K562 (cell line): ENCODE data around the gene KCNMB3. TPM values are rescaled to one million over a fixed set of nuclear protein-coding genes. Genes with fewer than 3 reads are reported as not detected.
"Not testable (repeated sequence)": the region's sequence is repeated elsewhere in the genome, so short reads cannot be mapped to it uniquely, and the experiment has no call there.

Experiments used
- ATAC-seq: fragments of 200-7000 bp; cut with Tn5 transposase; 3 replicates; pipeline ENCODE4 v1.9.1; 2020; ENCODE audit warnings: moderate library complexity
- BruUV-seq: library from RNA; stranded (reverse); fragments of 400-500 nt; replicated peaks from 2 replicates; lab custom pipeline; 2021; lab: Mats Ljungman, UMichigan
- CTCF ChIA-PET: fragments of 300-600 bp; formaldehyde crosslinking; extraction: SDS; loops from one replicate; lab custom pipeline; 2021; ENCODE audit warnings: low intra/inter-chr PET ratio; lab: Yijun Ruan, JAX
- POLR2A ChIA-PET: fragments of 300-600, 350-650 bp; sonication (Branson Sonifier 250); formaldehyde crosslinking; extraction: SDS; loops from one replicate; lab custom pipeline; 2021; ENCODE audit warnings: antibody characterized with exemption, inconsistent platforms; lab: Yijun Ruan, JAX
- DNase-seq, 4 experiments: peaks; one replicate each; pipeline versions ENCODE4 v3.0.0 to v3.0.0-alpha.2; 2011 to 2018; ENCODE audit warnings: low spot score in 3 of 4, mixed read lengths in 3 of 4; ENCODE audit errors: extremely low read depth in 1 of 4
- FAIRE-seq: peaks from 2 replicates; lab custom pipeline; 2011; peaks lifted over from hg19 to GRCh38; lab: Jason Lieb, UNC
- H2AFZ ChIP-seq: 2 replicates; pipeline ENCODE4 v1.6.0; 2011; ENCODE audit warnings: low read depth, low read length, control low read depth, inconsistent platforms
- H3K27ac ChIP-seq: fragments of 200-600 bp; 3 replicates; pipeline ENCODE4 v1.8.0; 2011; ENCODE audit warnings: low read depth, mild to moderate bottlenecking, control low read depth, inconsistent platforms, low read length, moderate library complexity, mixed read lengths; ENCODE audit errors: extremely low read depth
- H3K27me3 ChIP-seq, 2 experiments: fragments of 300-600 bp in 1 of 2; 2 replicates in 1 of 2; 3 replicates in 1 of 2; pipeline versions ENCODE4 v1.6.0 to v1.8.0; 2011; ENCODE audit warnings: inconsistent platforms in 2 of 2, low read length in 2 of 2, mild to moderate bottlenecking in 1 of 2, mixed read lengths in 1 of 2, moderate library complexity in 1 of 2; ENCODE audit not compliant: control insufficient read depth in 2 of 2, insufficient read depth in 2 of 2
- H3K36me3 ChIP-seq: fragments of 300-600 bp; 3 replicates; pipeline ENCODE4 v1.8.0; 2011; ENCODE audit warnings: mild to moderate bottlenecking, low read length, inconsistent platforms; ENCODE audit not compliant: control insufficient read depth, insufficient read depth
- H3K4me1 ChIP-seq, 2 experiments: fragments of 200-600 bp in 1 of 2; replicated peaks in 1 of 2; 2 replicates in 1 of 2; 3 replicates in 1 of 2; pipeline versions ENCODE4 v1.5.1 to v1.8.0; 2011; ENCODE audit warnings: inconsistent platforms in 2 of 2, low read length in 2 of 2, mild to moderate bottlenecking in 1 of 2, mixed read lengths in 1 of 2, moderate library complexity in 1 of 2; ENCODE audit not compliant: control insufficient read depth in 2 of 2, insufficient read depth in 2 of 2
- H3K4me2 ChIP-seq: 2 replicates; pipeline ENCODE4 v1.6.1; 2011; ENCODE audit warnings: low read length, control low read depth, inconsistent platforms, mixed read lengths; ENCODE audit not compliant: insufficient read depth
- H3K4me3 ChIP-seq: fragments of 200-600 bp; sonication (generic), shearing (Covaris generic); 2 replicates; pipeline ENCODE4 v1.5.1; 2016; ENCODE audit warnings: control low read depth, inconsistent platforms
- H3K79me2 ChIP-seq: fragments of 200-600 bp; 3 replicates; pipeline ENCODE4 v1.8.0; 2011; ENCODE audit warnings: low read length, inconsistent platforms; ENCODE audit not compliant: control insufficient read depth, insufficient read depth
- H3K9ac ChIP-seq, 2 experiments: 2 replicates each; pipeline versions ENCODE4 v1.6.0 to v1.6.1; 2011; ENCODE audit warnings: low read depth in 2 of 2, low read length in 2 of 2, control low read depth in 1 of 2, inconsistent platforms in 1 of 2, mild to moderate bottlenecking in 1 of 2, mixed read lengths in 1 of 2; ENCODE audit not compliant: insufficient read depth in 1 of 2
- H3K9me1 ChIP-seq: one replicate; pipeline ENCODE4 v1.6.0; 2011; ENCODE audit warnings: inconsistent platforms, mild to moderate bottlenecking, low read length, moderate library complexity; ENCODE audit not compliant: control insufficient read depth, insufficient read depth
- H3K9me3 ChIP-seq: replicated peaks from 2 replicates; pipeline ENCODE4 v1.5.1; 2011; ENCODE audit warnings: low read depth, low read length, inconsistent platforms; ENCODE audit not compliant: control insufficient read depth, insufficient read depth
- H4K20me1 ChIP-seq: replicated peaks from 2 replicates; pipeline ENCODE4 v1.6.1; 2011; ENCODE audit warnings: low read length, inconsistent platforms, mixed read lengths; ENCODE audit not compliant: control insufficient read depth, insufficient read depth
- CC2D1A ChIP-seq: fragments of 450-650 bp; IDR thresholded peaks from 2 replicates; pipeline ENCODE4 v1.6.1; 2017; ENCODE audit warnings: mild to moderate bottlenecking
- CEBPZ ChIP-seq: fragments of 150-350 bp; IDR thresholded peaks from 2 replicates; pipeline ENCODE4 v1.6.1; 2014; ENCODE audit warnings: low read depth, mild to moderate bottlenecking, low read length, borderline replicate concordance
- HDAC8 ChIP-seq: fragments of 450-650 bp; IDR thresholded peaks from 2 replicates; pipeline ENCODE4 v1.6.1; 2016; ENCODE audit warnings: mild to moderate bottlenecking, missing genetic modification characterization, moderate library complexity, missing compliant biosample characterization
- KAT7 ChIP-seq: sonication (generic); formaldehyde crosslinking; IDR thresholded peaks from 2 replicates; pipeline ENCODE4 v1.8.0; 2022; ENCODE audit warnings: missing genetic modification reagents, mild to moderate bottlenecking, borderline replicate concordance
- MEIS2 ChIP-seq: fragments of 450-650 bp; IDR thresholded peaks from 2 replicates; pipeline ENCODE4 v1.6.1; 2014; ENCODE audit warnings: mild to moderate bottlenecking; ENCODE audit not compliant: partially characterized antibody
- TAF7 ChIP-seq: fragments of 450-650 bp; IDR thresholded peaks from 2 replicates; pipeline ENCODE4 v1.6.1; 2016; ENCODE audit warnings: missing genetic modification characterization, missing compliant biosample characterization
- TRIM28 ChIP-seq: fragments of 450-650 bp; IDR thresholded peaks from 2 replicates; pipeline ENCODE4 v1.6.1; 2017
- WGBS: fragments of 100-300 bp; shearing (Covaris generic); methylation state at CpG from one replicate; pipeline ENCODE4 v1.1.6; 2016; ENCODE audit warnings: low coverage, mixed read lengths; ENCODE audit not compliant: insufficient coverage; ENCODE audit errors: missing lambda C conversion rate; 5-methylcytosine and 5-hydroxymethylcytosine counted together
- in situ Hi-C: fragments of 300-500 bp; cut with MboI; formaldehyde crosslinking; loops from 4 replicates; pipeline ENCODE4 v1.15.0; 2018; ENCODE audit warnings: inconsistent platforms, mixed read lengths
- intact Hi-C: fragments of 100-400 bp; cut with micrococcal nuclease; formaldehyde crosslinking; loops from 2 replicates; pipeline ENCODE4 v1.14.2; 2022
- polyA plus RNA-seq, 8 experiments: library from polyadenylated mRNA; depleted of rRNA in 4 of 8; stranded (reverse) in 5 of 8; unstranded in 3 of 8; fragments of >200 nt; fragmentation: Nextera tagmentation in 2 of 8; fragmentation: Illumina TruSeq in 1 of 8; extraction: Ambion mirVana in 2 of 8; extraction: Trizol in 1 of 8; gene quantifications; 2 replicates each; pipeline versions ENCODE4 v1.2.1 to v1.2.3, GENCODE V29; 2011 to 2014; ENCODE audit warnings: inconsistent platforms in 1 of 8, missing spikeins in 1 of 8
- total RNA-seq, 7 experiments: library from RNA; depleted of rRNA in 6 of 7; stranded (reverse); fragments of >200 nt in 6 of 7; fragmentation: Illumina TruSeq in 2 of 7; extraction: Trizol in 2 of 7; gene quantifications; 2 replicates each; pipeline versions ENCODE4 v1.2.1 to v1.2.3, GENCODE V29; 2011 to 2021; ENCODE audit warnings: low replicate concordance in 1 of 7
- TF ChIP-seq, protein P1 (sequence below): sonication (generic); formaldehyde crosslinking; IDR thresholded peaks from 2 replicates; pipeline ENCODE4 v1.8.0; 2022; ENCODE audit warnings: missing genetic modification reagents, mild to moderate bottlenecking, moderate library complexity, borderline replicate concordance

The KCNMB3 gene
- total and polyA plus RNA-seq, 9 of the 15 experiments (the other 6 are each of a cell fraction or from before 2014, with no cell fraction given), result 7.0 to 21.1 (median 14.3) TPM

DNA sequence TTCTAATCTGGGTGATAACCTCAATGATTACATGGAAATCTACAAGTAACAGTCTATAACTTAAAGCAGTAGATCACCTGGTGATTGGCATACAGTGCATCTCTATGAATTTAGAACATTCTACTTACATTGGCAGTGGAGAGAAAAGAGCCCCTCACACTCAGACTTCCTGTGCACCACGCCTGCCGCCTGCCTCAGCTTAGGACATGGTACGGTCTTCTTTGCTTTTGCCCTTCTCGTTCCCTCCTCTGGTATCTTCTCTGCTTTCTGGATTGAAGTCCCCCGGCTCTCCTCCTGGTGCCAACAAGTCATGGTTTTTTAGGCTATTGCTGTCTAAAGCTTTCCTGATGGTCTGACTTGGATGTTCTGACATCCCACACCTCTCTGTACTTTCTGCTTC lies 7.9 kb upstream of the KCNMB3 start:
- Histone ChIP-seq H3K4me1 (peaks cover 12 to 15% of the 10 kb centered on the region in 2 experiments; a peak in 4 of 5 replicates), H2AFZ (no peak overlapping the region), H3K4me3 (peak overlapping the region; percentile 63), H3K27me3 (no peaks in the 10 kb centered on the region), H3K9me3 (0 out of 2 replicates have a peak, but pooled peaks cover 4% of the 10 kb centered on the region), H3K4me2 (peak overlapping the region; percentile 89), H3K79me2 (peaks cover 72% of the 10 kb centered on the region), H3K36me3 (peaks cover 8% of the 10 kb centered on the region), H4K20me1 (peaks cover 12% of the 10 kb centered on the region; the same call in 1 of the 2 replicates), H3K9ac (peak overlapping the region in 1 of 2 experiments; percentile 17; a peak in 1 of 4 replicates), H3K9me1 (no peaks in the 10 kb centered on the region), H3K27ac (no peak overlapping the region; the same call in 2 of the 3 replicates)
- DNase-seq (no peak), ATAC-seq (peak; percentile 20), FAIRE-seq (peak; percentile 29)
- ChIA-PET CTCF (no interaction called here), POLR2A (no interaction called here)
- intact Hi-C loops (loop anchor here (2.0 to 10.0 kb wide), 2 partner anchors 58 to 244 kb away; no protein-coding TSS in a partner anchor), in situ Hi-C loops (no loop called here)
- TF ChIP-seq TRIM28 (no peak), TAF7 (tag) (no peak), KAT7 (CRISPR knock-in tag) (no peak), CC2D1A (no peak), HDAC8 (no peak), MEIS2 (no peak), CEBPZ (no peak)
- TF ChIP-seq, protein P1, sequence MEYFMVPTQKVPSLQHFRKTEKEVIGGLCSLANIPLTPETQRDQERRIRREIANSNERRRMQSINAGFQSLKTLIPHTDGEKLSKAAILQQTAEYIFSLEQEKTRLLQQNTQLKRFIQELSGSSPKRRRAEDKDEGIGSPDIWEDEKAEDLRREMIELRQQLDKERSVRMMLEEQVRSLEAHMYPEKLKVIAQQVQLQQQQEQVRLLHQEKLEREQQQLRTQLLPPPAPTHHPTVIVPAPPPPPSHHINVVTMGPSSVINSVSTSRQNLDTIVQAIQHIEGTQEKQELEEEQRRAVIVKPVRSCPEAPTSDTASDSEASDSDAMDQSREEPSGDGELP (CRISPR knock-in tag), result no peak
- WGBS, result 0% methylated on average over 5 of the region's 5 CpGs
- BruUV-seq, result no TSS peak

DNA sequence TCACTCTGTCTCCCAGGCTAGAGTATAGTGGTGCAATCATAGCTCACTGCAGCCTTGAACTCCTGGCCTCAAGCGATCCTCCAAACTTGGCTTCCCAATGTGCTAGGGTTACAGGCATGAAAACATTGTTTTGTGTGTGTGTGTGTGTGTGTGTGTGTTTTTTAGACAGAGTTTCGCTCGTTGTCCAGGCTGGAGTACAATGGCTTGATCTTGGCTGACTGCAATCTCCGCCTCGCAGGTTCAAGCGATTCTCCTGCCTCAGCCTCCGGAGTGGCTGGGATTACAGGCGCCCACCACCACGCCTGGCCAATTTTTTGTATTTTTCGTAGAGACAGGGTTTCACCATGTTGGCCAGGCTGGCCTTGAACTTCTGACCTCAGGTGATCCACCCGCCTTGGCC lies 6.8 kb upstream of the KCNMB3 start:
- not testable (repeated sequence) for FAIRE-seq

More for the DNA sequence above, 6.8 kb upstream of the KCNMB3 start:
- H3K9me3 ChIP-seq, H3K9me1 ChIP-seq, in situ Hi-C loops, BruUV-seq, POLR2A ChIA-PET, CTCF ChIA-PET, DNase-seq, H3K27me3 ChIP-seq: not testable (repeated sequence)
- intact Hi-C loops, result loop anchor here (2.0 to 10.0 kb wide), 2 partner anchors 59 to 243 kb away; no protein-coding TSS in a partner anchor
- Histone ChIP-seq H3K4me2 (peak overlapping the region; percentile 89), H3K36me3 (peaks cover 12% of the 10 kb centered on the region), H3K4me3 (peak overlapping the region; percentile 63), H2AFZ (peak overlapping the region; percentile 7; the same call in 1 of the 2 replicates), H3K9ac (peak overlapping the region; percentile 45 to 73; a peak in 3 of 4 replicates), H3K4me1 (peaks cover 12 to 15% of the 10 kb centered on the region in 2 experiments; a peak in 4 of 5 replicates), H4K20me1 (peaks cover 12% of the 10 kb centered on the region; the same call in 1 of the 2 replicates), H3K79me2 (peaks cover 79% of the 10 kb centered on the region), H3K27ac (peak overlapping the region; percentile 52; the same call in 2 of the 3 replicates)
- ATAC-seq, result peak; percentile 25
- WGBS, result 0% methylated on average over 10 of the region's 11 CpGs
